Epithelial cell of esophagus (primary cell): Measurements from ENCODE around the gene UBQLN2.
"Not testable (repeated sequence)": the region's sequence is repeated elsewhere in the genome, so short reads cannot be mapped to it uniquely, and the experiment has no call there.

Experiments used
- DNase-seq: peaks from one replicate; pipeline ENCODE4 v3.0.0; 2010; ENCODE audit warnings: low read depth
- H3K4me3 ChIP-seq: 2 replicates; pipeline ENCODE4 v1.5.1; 2011; ENCODE audit warnings: mild to moderate bottlenecking, low read length, control low read depth
- CTCF ChIP-seq: IDR thresholded peaks from 2 replicates; pipeline ENCODE4 v1.5.1; 2011; ENCODE audit warnings: low read depth, mild to moderate bottlenecking, low read length, control low read depth, inconsistent platforms; ENCODE audit not compliant: insufficient read depth; ENCODE audit errors: missing control alignments

Gene UBQLN2

GRCh38 chrX:56563231-56564161 lies at the start of gene UBQLN2:
UBQLN2 (plus strand) TSS chrX:56563627; CDS start chrX:56563874, 247 bp downstream.
- TF ChIP-seq CTCF: peak; percentile 30

DNA sequence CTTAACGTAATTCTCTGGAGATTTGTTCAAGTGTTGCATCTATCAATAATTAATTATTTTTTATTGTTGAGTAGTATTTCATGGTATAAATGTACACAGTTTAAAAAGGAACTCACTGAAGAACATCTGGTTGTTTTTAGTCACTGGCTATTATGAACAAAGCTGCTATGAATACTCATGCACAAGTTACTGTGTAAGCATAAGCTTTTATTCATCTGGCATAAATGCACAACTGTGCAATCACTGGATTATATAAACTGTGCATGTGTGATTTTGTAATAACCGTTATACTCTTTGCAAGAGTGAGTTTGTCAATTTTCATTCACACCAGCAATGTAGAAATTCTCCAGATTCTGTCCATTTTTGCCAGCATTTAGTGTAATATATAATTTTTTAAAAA lies 43.8 kb upstream of the UBQLN2 start:
- no peak overlapping the region for H3K4me3 ChIP-seq
- TF ChIP-seq CTCF: no peak
- DNase-seq: no peak

More at GRCh38 chrX:56563231-56564161, at the start of gene UBQLN2:
- peak within 1 kb of the TSS; percentile 70 for H3K4me3 ChIP-seq
- peak; percentile 73 for DNase-seq

DNA sequence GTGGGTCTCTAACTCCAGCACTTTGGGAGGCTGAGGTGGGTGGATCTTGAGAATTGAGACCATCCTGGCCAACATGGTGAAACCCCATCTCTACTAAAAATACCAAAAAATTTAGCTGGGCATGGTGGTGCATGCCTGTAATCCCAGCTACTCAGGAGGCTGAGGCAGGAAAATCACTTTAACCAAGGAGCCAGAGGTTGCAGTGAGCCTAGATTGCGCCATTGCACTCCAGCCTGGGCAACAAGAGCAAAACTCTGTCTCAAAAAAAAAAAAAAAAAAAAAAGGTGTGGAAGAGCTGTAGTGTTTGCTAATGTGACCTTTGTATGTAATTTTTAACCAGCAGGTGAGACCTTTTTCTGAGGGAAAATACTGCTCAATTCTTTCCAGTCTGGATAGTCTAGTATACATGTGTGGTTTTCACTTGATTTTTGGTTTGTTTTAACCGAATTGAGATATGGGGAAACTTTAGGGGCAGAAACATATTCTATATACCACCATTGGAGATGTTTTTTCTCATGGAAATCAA lies 33.9 kb upstream of the UBQLN2 start:
- DNase-seq, H3K4me3 ChIP-seq: not testable (repeated sequence)

- no peak for DNase-seq
Observed at GRCh38 chrX:56530011-56530410, 33.4 kb upstream of the UBQLN2 start.

DNA sequence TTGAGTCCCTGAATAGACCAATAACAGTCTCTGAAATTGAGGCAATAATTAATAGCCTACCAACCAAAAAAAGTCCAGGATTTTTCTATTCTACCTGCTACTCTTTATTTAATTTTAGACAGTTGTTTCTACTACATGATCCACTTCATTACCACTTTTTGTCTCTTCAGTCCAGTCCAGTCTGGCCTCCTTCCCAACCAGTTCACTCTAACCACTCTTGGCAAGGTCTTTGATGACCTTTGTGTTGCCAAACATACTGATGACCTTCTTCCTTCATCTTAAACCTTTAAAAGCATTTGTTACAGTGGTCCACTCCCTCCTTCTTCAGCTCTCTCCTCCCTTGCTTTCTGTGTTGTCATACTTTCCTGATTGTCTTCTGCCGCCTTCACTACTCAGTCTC lies 12.8 kb upstream of the UBQLN2 start:
- no peak overlapping the region for H3K4me3 ChIP-seq
- DNase-seq: no peak
- TF ChIP-seq CTCF: no peak

More at GRCh38 chrX:56530011-56530410, 33.4 kb upstream of the UBQLN2 start:
- no peak for TF ChIP-seq CTCF
- H3K4me3 ChIP-seq: no peak overlapping the region

GRCh38 chrX:56554870-56555269 lies 8.6 kb upstream of the UBQLN2 start:
- DNase-seq: no peak
- no peak overlapping the region for H3K4me3 ChIP-seq
- no peak for TF ChIP-seq CTCF

DNA sequence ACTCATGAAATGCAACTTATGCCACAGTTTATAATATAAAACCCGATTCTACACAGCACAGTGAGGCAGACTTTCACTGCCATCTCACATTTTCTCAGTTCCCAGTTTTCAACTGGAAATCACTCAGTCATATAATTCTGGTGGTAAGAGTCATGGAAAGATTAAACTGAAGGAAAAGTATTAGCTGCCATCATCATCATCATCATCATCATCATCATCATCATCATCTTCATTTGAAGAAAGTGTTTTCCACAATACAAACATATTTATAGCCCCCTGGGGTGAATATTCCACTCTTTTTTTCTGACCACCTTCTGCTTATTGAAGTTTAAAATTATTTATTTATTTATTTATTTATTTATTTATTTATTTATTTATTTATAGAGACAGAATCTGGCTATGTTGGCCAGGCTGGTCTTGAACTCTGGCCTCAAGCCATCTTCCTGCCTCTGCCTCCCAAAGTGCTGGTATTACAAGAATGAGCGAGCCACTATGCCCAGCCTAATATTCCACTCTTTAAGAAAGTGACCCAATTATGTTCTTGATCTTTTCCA lies 6.0 kb upstream of the UBQLN2 start:
- H3K4me3 ChIP-seq: no peak overlapping the region
- no peak for DNase-seq

More for the DNA sequence above, 6.0 kb upstream of the UBQLN2 start:
- TF ChIP-seq CTCF: no peak
